H9 (cell line): Measurements from ENCODE around the gene ARHGAP22. TPM values are rescaled to one million over a fixed set of nuclear protein-coding genes. Genes with fewer than 3 reads are reported as not detected.
A peak's percentile ranks its signal among the peaks of the same experiment; 100 is the strongest.

Experiments used
- DNase-seq: peaks from one replicate; pipeline ENCODE4 v3.0.0-alpha.2; 2017
- H2AFZ ChIP-seq: one replicate; pipeline ENCODE4 v1.6.1; 2013; ENCODE audit warnings: mild to moderate bottlenecking, low read length, control low read depth, moderate library complexity
- H2AK5ac ChIP-seq: 2 replicates; pipeline ENCODE4 v1.6.1; 2013; ENCODE audit warnings: low read length, control low read depth, mixed read lengths; ENCODE audit not compliant: insufficient read length
- H2BK120ac ChIP-seq: one replicate; pipeline ENCODE4 v1.6.1; 2013; ENCODE audit warnings: low read depth, mild to moderate bottlenecking, low read length, control low read depth, inconsistent platforms; ENCODE audit not compliant: poor library complexity, severe bottlenecking
- H2BK12ac ChIP-seq: 2 replicates; pipeline ENCODE4 v1.6.1; 2013; ENCODE audit warnings: low read length, control low read depth, mixed read lengths, low read depth; ENCODE audit not compliant: insufficient read length
- H2BK15ac ChIP-seq: 2 replicates; pipeline ENCODE4 v1.6.1; 2013; ENCODE audit warnings: low read depth, low read length, control low read depth
- H2BK20ac ChIP-seq: one replicate; pipeline ENCODE4 v1.6.1; 2013; ENCODE audit warnings: low read depth, mild to moderate bottlenecking, low read length, control low read depth, inconsistent platforms; ENCODE audit not compliant: poor library complexity, severe bottlenecking
- H2BK5ac ChIP-seq: 2 replicates; pipeline ENCODE4 v1.6.1; 2013; ENCODE audit warnings: low read length, control low read depth, mixed read lengths; ENCODE audit not compliant: insufficient read length
- H3K14ac ChIP-seq: 2 replicates; pipeline ENCODE4 v1.6.1; 2013; ENCODE audit warnings: low read length, control low read depth; ENCODE audit not compliant: insufficient read depth
- H3K18ac ChIP-seq: 2 replicates; pipeline ENCODE4 v1.6.1; 2013; ENCODE audit warnings: low read depth, mild to moderate bottlenecking, mixed read lengths, low read length, control low read depth; ENCODE audit not compliant: insufficient read length
- H3K23ac ChIP-seq: 2 replicates; pipeline ENCODE4 v1.6.1; 2013; ENCODE audit warnings: low read length, control low read depth, mixed read lengths, low read depth; ENCODE audit not compliant: insufficient read length
- H3K23me2 ChIP-seq: 2 replicates; pipeline ENCODE4 v1.6.1; 2013; ENCODE audit warnings: low read depth, mild to moderate bottlenecking, mixed read lengths, low read length, control low read depth; ENCODE audit not compliant: insufficient read length, poor library complexity, severe bottlenecking
- H3K27ac ChIP-seq: 2 replicates; pipeline ENCODE4 v1.5.1; 2013; ENCODE audit warnings: low read length, control low read depth, mixed read lengths, low read depth; ENCODE audit not compliant: insufficient read length
- H3K27me3 ChIP-seq: 2 replicates; pipeline ENCODE4 v1.6.1; 2013; ENCODE audit warnings: low read length, control low read depth, inconsistent platforms; ENCODE audit not compliant: insufficient read depth
- H3K4ac ChIP-seq: 2 replicates; pipeline ENCODE4 v1.6.1; 2013; ENCODE audit warnings: low read depth, mild to moderate bottlenecking, control low read depth, inconsistent platforms, low read length, moderate library complexity
- H3K4me1 ChIP-seq: 2 replicates; pipeline ENCODE4 v1.6.1; 2013; ENCODE audit warnings: low read length, control low read depth, inconsistent platforms; ENCODE audit not compliant: insufficient read depth
- H3K4me2 ChIP-seq: 2 replicates; pipeline ENCODE4 v1.6.1; 2013; ENCODE audit warnings: low read length, control low read depth, mixed read lengths; ENCODE audit not compliant: insufficient read length, insufficient read depth
- H3K56ac ChIP-seq: 2 replicates; pipeline ENCODE4 v1.6.1; 2013; ENCODE audit warnings: low read depth, mild to moderate bottlenecking, mixed read lengths, low read length, control low read depth; ENCODE audit not compliant: insufficient read length
- H3K79me1 ChIP-seq: 2 replicates; pipeline ENCODE4 v1.6.1; 2013; ENCODE audit warnings: low read depth, mild to moderate bottlenecking, moderate library complexity, low read length, control low read depth, inconsistent platforms; ENCODE audit not compliant: insufficient read depth, poor library complexity, severe bottlenecking
- H3K79me2 ChIP-seq: 2 replicates; pipeline ENCODE4 v1.6.1; 2013; ENCODE audit warnings: low read length, control low read depth, inconsistent platforms; ENCODE audit not compliant: insufficient read depth
- H3K9ac ChIP-seq: 2 replicates; pipeline ENCODE4 v1.6.1; 2013; ENCODE audit warnings: low read length, control low read depth, mixed read lengths; ENCODE audit not compliant: insufficient read length; ENCODE audit errors: extremely low read depth
- H3K9me3 ChIP-seq: one replicate; pipeline ENCODE4 v1.6.1; 2013; ENCODE audit warnings: low read depth, low read length, inconsistent platforms; ENCODE audit not compliant: control insufficient read depth
- H3T11ph ChIP-seq: one replicate; pipeline ENCODE4 v1.6.1; 2013; ENCODE audit warnings: mild to moderate bottlenecking, low read length, control low read depth, inconsistent platforms
- H4K20me1 ChIP-seq: one replicate; pipeline ENCODE4 v1.6.1; 2013; ENCODE audit not compliant: control insufficient read depth, insufficient read length, insufficient read depth
- H4K5ac ChIP-seq: 2 replicates; pipeline ENCODE4 v1.6.1; 2013; ENCODE audit warnings: low read depth, mild to moderate bottlenecking, mixed read lengths, low read length, control low read depth; ENCODE audit not compliant: insufficient read length
- H4K8ac ChIP-seq: replicated peaks from 2 replicates; pipeline ENCODE4 v1.6.1; 2013; ENCODE audit warnings: low read length, control low read depth, mixed read lengths, low read depth; ENCODE audit not compliant: insufficient read length
- H4K91ac ChIP-seq: 2 replicates; pipeline ENCODE4 v1.6.1; 2013; ENCODE audit warnings: low read depth, mild to moderate bottlenecking, moderate library complexity, mixed read lengths, low read length, control low read depth; ENCODE audit not compliant: insufficient read length
- H3K27ac Mint-ChIP-seq, 3 experiments: 2 replicates in 2 of 3; 3 replicates in 1 of 3; pipeline ENCODE4 v1.8.0; 2020 to 2021; ENCODE audit warnings: mixed read lengths in 3 of 3, mild to moderate bottlenecking in 1 of 3, moderate library complexity in 1 of 3
- H3K27me3 Mint-ChIP-seq: 2 replicates; pipeline ENCODE4 v1.8.0; 2021; ENCODE audit warnings: low read depth, mild to moderate bottlenecking, moderate library complexity, mixed read lengths
- H3K36me3 Mint-ChIP-seq, 3 experiments: 2 replicates in 2 of 3; 3 replicates in 1 of 3; pipeline ENCODE4 v1.8.0; 2020 to 2021; ENCODE audit warnings: low read depth in 3 of 3, mixed read lengths in 3 of 3; ENCODE audit not compliant: insufficient read depth in 1 of 3
- H3K4me1 Mint-ChIP-seq, 2 experiments: 2 replicates each; pipeline ENCODE4 v1.8.0; 2020; ENCODE audit warnings: mixed read lengths in 2 of 2
- H3K4me3 Mint-ChIP-seq, 2 experiments: 2 replicates in 1 of 2; 3 replicates in 1 of 2; pipeline ENCODE4 v1.8.0; 2020 to 2021; ENCODE audit warnings: mild to moderate bottlenecking in 2 of 2, mixed read lengths in 2 of 2, moderate library complexity in 1 of 2
- H3K9me3 Mint-ChIP-seq, 2 experiments: 2 replicates in 1 of 2; 3 replicates in 1 of 2; pipeline ENCODE4 v1.8.0; 2020; ENCODE audit warnings: mild to moderate bottlenecking in 2 of 2, mixed read lengths in 2 of 2, moderate library complexity in 1 of 2
- CTCF ChIP-seq: fragments of 200-600 bp; sonication (generic); conservative IDR thresholded peaks from 3 replicates; pipeline ENCODE4 v1.8.0; 2021; ENCODE audit warnings: antibody characterized with exemption, mild to moderate bottlenecking
- WGBS: extraction: QIAGEN DNeasy Blood & Tissue Kit; methylation state at CpG from one replicate; pipeline ENCODE4 v1.1.7; 2013; ENCODE audit warnings: missing lambda C conversion rate, low lambda C conversion rate, mixed read lengths; ENCODE audit not compliant: insufficient read length; ENCODE audit errors: extremely low coverage; 5-methylcytosine and 5-hydroxymethylcytosine counted together
- total RNA-seq: library from RNA; stranded (reverse); gene quantifications from 2 replicates; pipeline ENCODE4 v1.2.1, GENCODE V29; 2021

Gene ARHGAP22
- total RNA-seq, 1 experiment from 2014 or later = 7.4 TPM

- DNase-seq = peak; percentile 23
- H3K27me3 ChIP-seq = no peaks in the 10 kb centered on the region
- no peak overlapping the region for H3K14ac ChIP-seq
- peaks cover 2 to 4% (median 4%) of the 10 kb centered on the region in 3 experiments; a peak in 3 of 7 replicates for H3K36me3 Mint-ChIP-seq
- H3K9me3 Mint-ChIP-seq = no peaks in the 10 kb centered on the region
- H3T11ph ChIP-seq = no peak overlapping the region
- H3K4me1 Mint-ChIP-seq = peaks cover 14 to 27% of the 10 kb centered on the region in 2 experiments; a peak in 3 of 4 replicates
- no peak for TF ChIP-seq CTCF
- no CpG with 5 or more reads among the region's 15 CpGs for WGBS
- H3K79me1 ChIP-seq = no peaks in the 10 kb centered on the region
- no peak overlapping the region for H3K23ac ChIP-seq
- H4K20me1 ChIP-seq = no peaks in the 10 kb centered on the region
- H4K8ac ChIP-seq = no peak overlapping the region
- H3K9me3 ChIP-seq = no peaks in the 10 kb centered on the region
- no peak overlapping the region for H3K18ac ChIP-seq
- H2BK20ac ChIP-seq = no peak overlapping the region
- H3K27me3 Mint-ChIP-seq = no peaks in the 10 kb centered on the region
- no peak overlapping the region for H3K4me2 ChIP-seq
- H2AK5ac ChIP-seq = no peak overlapping the region
- H3K4me3 Mint-ChIP-seq = no peak overlapping the region
- H2AFZ ChIP-seq = no peak overlapping the region
- no peaks in the 10 kb centered on the region for H3K79me2 ChIP-seq
- no peak overlapping the region for H2BK120ac ChIP-seq
- H2BK15ac ChIP-seq = no peak overlapping the region
- H3K56ac ChIP-seq = no peak overlapping the region
- no peaks in the 10 kb centered on the region for H3K4me1 ChIP-seq
- H3K23me2 ChIP-seq = no peaks in the 10 kb centered on the region
- no peak overlapping the region for H3K27ac ChIP-seq
- no peak overlapping the region for H2BK12ac ChIP-seq
- H4K91ac ChIP-seq = no peak overlapping the region
- no peak overlapping the region for H3K9ac ChIP-seq
- no peak overlapping the region for H4K5ac ChIP-seq
- H3K27ac Mint-ChIP-seq = no peak overlapping the region
- H2BK5ac ChIP-seq = no peak overlapping the region
- H3K4ac ChIP-seq = no peak overlapping the region
Observed at GRCh38 chr10:48455392-48456151, 149.3 kb downstream of the ARHGAP22 start.
